HG03039 (cell line): Measurements from ENCODE around the gene LYRM1.
"Not testable (repeated sequence)": the region's sequence is repeated elsewhere in the genome, so short reads cannot be mapped to it uniquely, and the experiment has no call there.

Experiments
- ATAC-seq: cut with Tn5 transposase; IDR thresholded peaks from one replicate; pipeline ENCODE4 v1.9.1; 2021; ENCODE audit warnings: mild to moderate bottlenecking, moderate library complexity; ENCODE audit not compliant: unreplicated experiment

LYRM1 gene

GRCh38 chr16:20931066-20931600 lies 30.6 kb downstream of the LYRM1 start:
- no peak for ATAC-seq

GRCh38 chr16:20933589-20933988 lies 33.0 kb downstream of the LYRM1 start:
- ATAC-seq: no peak

GRCh38 chr16:20937736-20938135 lies 37.2 kb downstream of the LYRM1 start:
- ATAC-seq: no peak

- ATAC-seq: no peak
Measured at GRCh38 chr16:20938426-20938825, 37.9 kb downstream of the LYRM1 start.

GRCh38 chr16:20939611-20940010 lies 39.0 kb downstream of the LYRM1 start:
- no peak for ATAC-seq

GRCh38 chr16:20940871-20941635 lies 40.5 kb downstream of the LYRM1 start:
- ATAC-seq: no peak

- ATAC-seq: no peak
Measured at GRCh38 chr16:20941636-20941926, 41.0 kb downstream of the LYRM1 start.

GRCh38 chr16:20942256-20942655 lies 41.7 kb downstream of the LYRM1 start:
- no peak for ATAC-seq

GRCh38 chr16:20944861-20945574 lies 44.4 kb downstream of the LYRM1 start:
- no peak for ATAC-seq

- ATAC-seq: not testable (repeated sequence)
Measured at GRCh38 chr16:20945575-20945875, 45.0 kb downstream of the LYRM1 start.

GRCh38 chr16:20946015-20946629 lies 45.6 kb downstream of the LYRM1 start:
- ATAC-seq: no peak

GRCh38 chr16:20948444-20948843 lies 47.9 kb downstream of the LYRM1 start:
- ATAC-seq: no peak

- no peak for ATAC-seq
Measured at GRCh38 chr16:20949660-20950059, 49.1 kb downstream of the LYRM1 start.

- ATAC-seq: no peak
Measured at GRCh38 chr16:20950294-20950693, 49.7 kb downstream of the LYRM1 start.

GRCh38 chr16:20952139-20952920 lies 51.8 kb downstream of the LYRM1 start:
- no peak for ATAC-seq

- no peak for ATAC-seq
Measured at GRCh38 chr16:20954574-20954973, 54.0 kb downstream of the LYRM1 start.

- ATAC-seq: no peak
Measured at GRCh38 chr16:20956319-20956718, 55.7 kb downstream of the LYRM1 start.

GRCh38 chr16:20957153-20957552 lies 56.6 kb downstream of the LYRM1 start:
- no peak for ATAC-seq

- ATAC-seq: no peak
Measured at GRCh38 chr16:20960899-20961298, 60.3 kb downstream of the LYRM1 start.

- no peak for ATAC-seq
Measured at GRCh38 chr16:20968765-20969164, 68.2 kb downstream of the LYRM1 start.

GRCh38 chr16:20969386-20969785 lies 68.8 kb downstream of the LYRM1 start:
- ATAC-seq: no peak
